Measurements from ENCODE around the gene OTULIN. TPM values are rescaled to one million over a fixed set of nuclear protein-coding genes. Genes with fewer than 3 reads are reported as not detected.

The OTULIN gene
- total and polyA plus RNA-seq, 2 of the 8 experiments (the other 6 are each of a cell fraction or from before 2014, with no cell fraction given): 5.2 to 34.8 TPM

GRCh38 chr5:14741801-14742440 is 77.4 kb downstream of the OTULIN start (continued):
- TF ChIP-seq SAP30 (IDR thresholded peaks at IDR 0.05; ENCODE audit: insufficient read depth, insufficient replicate concordance, low read length): no peak
- no peak for TF ChIP-seq TCF12 (IDR thresholded peaks at IDR 0.05; ENCODE audit: low read depth, low read length)
- TF ChIP-seq KDM4A (IDR thresholded peaks at IDR 0.05; ENCODE audit: low read depth, low read length, severe bottlenecking): no peak
- TF ChIP-seq CHD1 (IDR thresholded peaks at IDR 0.05; ENCODE audit: low read depth, low read length): no peak
- TF ChIP-seq E2F6 (IDR thresholded peaks at IDR 0.05): no peak
- TF ChIP-seq GTF2F1 (IDR thresholded peaks at IDR 0.05; ENCODE audit: borderline replicate concordance, low read depth, low read length): no peak
- TF ChIP-seq CBX8 (IDR thresholded peaks at IDR 0.05; ENCODE audit: borderline replicate concordance, low read depth, low read length): no peak
